ENCODE results near the gene ATAD3C.

GRCh38 chr1:1418464-1419362, 30.8 kb upstream of the ATAD3C start:
- TF ChIP-seq CEBPB (IDR thresholded peaks at IDR 0.05; ENCODE audit: low read depth, low read length) (no peak), CTCF (conservative IDR thresholded peaks at IDR 0.05; ENCODE audit: low read depth, low read length) (no peak), POLR2A (IDR thresholded peaks at IDR 0.05; ENCODE audit: low read depth, low read length) (no peak), SMC3 (IDR thresholded peaks at IDR 0.05; ENCODE audit: low read depth, low read length) (no peak), RCOR1 (IDR thresholded peaks at IDR 0.05; ENCODE audit: insufficient replicate concordance, low read length) (no peak), MAFK (IDR thresholded peaks at IDR 0.05; ENCODE audit: low read depth, low read length) (no peak), CHD1 (IDR thresholded peaks at IDR 0.05; ENCODE audit: low read depth, low read length) (no peak), RFX5 (IDR thresholded peaks at IDR 0.05; ENCODE audit: low read depth, low read length) (no peak), BHLHE40 (IDR thresholded peaks at IDR 0.05; ENCODE audit: low read depth, low read length) (no peak), RAD21 (IDR thresholded peaks at IDR 0.05; ENCODE audit: low read length) (no peak), NFE2L2 (IDR thresholded peaks at IDR 0.05; ENCODE audit: low read depth, low read length) (no peak), USF2 (IDR thresholded peaks at IDR 0.05; ENCODE audit: low read depth, low read length) (no peak), FOS (IDR thresholded peaks at IDR 0.05; ENCODE audit: low read depth, low read length) (no peak), MAZ (IDR thresholded peaks at IDR 0.05; ENCODE audit: borderline replicate concordance, low read depth, low read length) (no peak)
